Measurements from ENCODE around the gene ARHGAP1. TPM values are rescaled to one million over a fixed set of nuclear protein-coding genes. Genes with fewer than 3 reads are reported as not detected.

Gene ARHGAP1
- total and polyA plus RNA-seq, 2 of the 13 experiments (the other 11 are each of a cell fraction or from before 2014, with no cell fraction given): 18.6 to 30.3 TPM

DNA sequence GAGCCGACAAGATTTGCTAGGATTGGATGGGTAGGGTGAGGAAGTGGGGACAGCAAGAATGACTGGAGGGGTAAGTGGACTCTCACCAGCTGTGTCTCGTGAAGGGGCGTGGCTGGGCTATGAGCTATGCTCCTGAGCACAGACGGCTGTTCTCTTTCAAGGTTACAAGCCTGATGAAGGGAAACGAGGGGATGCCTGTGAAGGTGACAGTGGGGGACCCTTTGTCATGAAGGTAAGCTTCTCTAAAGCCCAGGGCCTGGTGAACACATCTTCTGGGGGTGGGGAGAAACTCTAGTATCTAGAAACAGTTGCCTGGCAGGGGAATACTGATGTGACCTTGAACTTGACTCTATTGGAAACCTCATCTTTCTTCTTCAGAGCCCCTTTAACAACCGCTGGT is 38.5 kb upstream of the ARHGAP1 start:
- peaks cover 14% of the 10 kb centered on the region for H3K4me1 ChIP-seq (ENCODE audit: insufficient read depth, low read length)
- peaks cover 24 to 54% of the 10 kb centered on the region in 2 experiments for H3K36me3 ChIP-seq (replicated peaks in 1 of 2; ENCODE audit: control insufficient read depth in 1 of 2, insufficient read depth in 2 of 2, low read length in 2 of 2)
- no peak overlapping the region for H3K9ac ChIP-seq (ENCODE audit: insufficient read depth, low read depth, low read length)
- in situ Hi-C loops (cut with HindIII; ENCODE audit: extremely low pct_ligation_motif_present, low pct_unique_long_range_greater_than_20kb): no loop called here
- no peak overlapping the region for H3K27ac ChIP-seq (ENCODE audit: extremely low read length, insufficient read depth, low read length)
- ChIA-PET CTCF (ENCODE audit: low intra/inter-chr PET ratio, low total read pairs) (no interaction called here), POLR2A (interaction anchor here (1.4 to 8.3 kb wide), 3 partner anchors 10 to 19 kb away, joined by 3 to 58 read pairs (median 3); partner anchors contain the start of gene F2)
- no peaks in the 10 kb centered on the region for H3K9me3 ChIP-seq (ENCODE audit: low read length)
- WGBS (ENCODE audit: low lambda C conversion rate): 84% methylated on average over 6 of the region's 6 CpGs
- intact Hi-C loops (cut with micrococcal nuclease; ENCODE audit: unreplicated experiment): no loop called here
- H3K4me2 ChIP-seq (ENCODE audit: low read depth, low read length): no peak overlapping the region
- H3K4me3 ChIP-seq (replicated peaks in 1 of 3; ENCODE audit: insufficient read depth in 1 of 3, low read depth in 2 of 3, low read length in 3 of 3): no peak overlapping the region
- H3K79me2 ChIP-seq (ENCODE audit: insufficient read depth, low read length): peaks cover 8% of the 10 kb centered on the region
- peaks cover 37% of the 10 kb centered on the region for H4K20me1 ChIP-seq (ENCODE audit: insufficient read depth, low read length)
- BruUV-seq (replicated peaks): no TSS peak
- ATAC-seq (peak; percentile 9), DNase-seq (ENCODE audit: low spot score) (no peak), FAIRE-seq (no peak)
- no peaks in the 10 kb centered on the region for H3K27me3 ChIP-seq (ENCODE audit: control insufficient read depth in 1 of 2, insufficient read depth in 2 of 2, low read length in 2 of 2)
- H2AFZ ChIP-seq (ENCODE audit: low read length): no peak overlapping the region
- TF ChIP-seq POLR2A (IDR thresholded peaks at IDR 0.05; ENCODE audit: insufficient read depth in 1 of 2, low read depth in 2 of 2, low read length in 2 of 2) (peak in 1 of 2 experiments; percentile 50; a peak in 2 of 4 replicates), POLR2AphosphoS5 (IDR thresholded peaks at IDR 0.05; ENCODE audit: low read depth, low read length) (peak; percentile 25; the same call in 1 of the 2 replicates)
- TF ChIP-seq, protein P1, sequence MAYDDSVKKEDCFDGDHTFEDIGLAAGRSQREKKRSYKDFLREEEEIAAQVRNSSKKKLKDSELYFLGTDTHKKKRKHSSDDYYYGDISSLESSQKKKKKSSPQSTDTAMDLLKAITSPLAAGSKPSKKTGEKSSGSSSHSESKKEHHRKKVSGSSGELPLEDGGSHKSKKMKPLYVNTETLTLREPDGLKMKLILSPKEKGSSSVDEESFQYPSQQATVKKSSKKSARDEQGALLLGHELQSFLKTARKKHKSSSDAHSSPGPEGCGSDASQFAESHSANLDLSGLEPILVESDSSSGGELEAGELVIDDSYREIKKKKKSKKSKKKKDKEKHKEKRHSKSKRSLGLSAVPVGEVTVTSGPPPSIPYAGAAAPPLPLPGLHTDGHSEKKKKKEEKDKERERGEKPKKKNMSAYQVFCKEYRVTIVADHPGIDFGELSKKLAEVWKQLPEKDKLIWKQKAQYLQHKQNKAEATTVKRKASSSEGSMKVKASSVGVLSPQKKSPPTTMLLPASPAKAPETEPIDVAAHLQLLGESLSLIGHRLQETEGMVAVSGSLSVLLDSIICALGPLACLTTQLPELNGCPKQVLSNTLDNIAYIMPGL (CRISPR knock-in tag; IDR thresholded peaks at IDR 0.05; ENCODE audit: borderline replicate concordance in 1 of 2, low read depth in 1 of 2): no peak

GRCh38 chr11:46737699-46738098 is 37.3 kb upstream of the ARHGAP1 start:
- intact Hi-C loops (cut with micrococcal nuclease; ENCODE audit: unreplicated experiment): no loop called here
- TF ChIP-seq, protein P2, sequence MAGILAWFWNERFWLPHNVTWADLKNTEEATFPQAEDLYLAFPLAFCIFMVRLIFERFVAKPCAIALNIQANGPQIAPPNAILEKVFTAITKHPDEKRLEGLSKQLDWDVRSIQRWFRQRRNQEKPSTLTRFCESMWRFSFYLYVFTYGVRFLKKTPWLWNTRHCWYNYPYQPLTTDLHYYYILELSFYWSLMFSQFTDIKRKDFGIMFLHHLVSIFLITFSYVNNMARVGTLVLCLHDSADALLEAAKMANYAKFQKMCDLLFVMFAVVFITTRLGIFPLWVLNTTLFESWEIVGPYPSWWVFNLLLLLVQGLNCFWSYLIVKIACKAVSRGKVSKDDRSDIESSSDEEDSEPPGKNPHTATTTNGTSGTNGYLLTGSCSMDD (CRISPR knock-in tag; IDR thresholded peaks at IDR 0.05): no peak
- TF ChIP-seq RARG (CRISPR knock-in tag; IDR thresholded peaks at IDR 0.05; ENCODE audit: low read depth) (no peak), MAX (IDR thresholded peaks at IDR 0.05) (no peak), ZNF484 (CRISPR knock-in tag; IDR thresholded peaks at IDR 0.05; ENCODE audit: borderline replicate concordance, low read depth) (no peak), ZFP90 (CRISPR knock-in tag; IDR thresholded peaks at IDR 0.05; ENCODE audit: borderline replicate concordance) (0 out of 2 replicates have a peak, but pooled peaks have one; percentile 26), PLSCR1 (CRISPR knock-in tag; IDR thresholded peaks at IDR 0.05; ENCODE audit: borderline replicate concordance) (no peak), ZNF362 (CRISPR knock-in tag; IDR thresholded peaks at IDR 0.05; ENCODE audit: borderline replicate concordance) (0 out of 2 replicates have a peak, but pooled peaks have one; percentile 23), POLR2G (IDR thresholded peaks at IDR 0.05; ENCODE audit: low read depth, low read length) (0 out of 2 replicates have a peak, but pooled peaks have one; percentile 33), RARA (CRISPR knock-in tag; IDR thresholded peaks at IDR 0.05) (no peak), ZNF121 (CRISPR knock-in tag; IDR thresholded peaks at IDR 0.05) (peak; percentile 90)

More at GRCh38 chr11:46737699-46738098, 37.3 kb upstream of the ARHGAP1 start:
- in situ Hi-C loops (cut with HindIII; ENCODE audit: extremely low pct_ligation_motif_present, low pct_unique_long_range_greater_than_20kb): no loop called here
- no peak overlapping the region for H3K4me3 ChIP-seq (replicated peaks in 1 of 3; ENCODE audit: insufficient read depth in 1 of 3, low read depth in 2 of 3, low read length in 3 of 3)
- no peaks in the 10 kb centered on the region for H3K9me3 ChIP-seq (ENCODE audit: low read length)
- ChIA-PET CTCF (ENCODE audit: low intra/inter-chr PET ratio, low total read pairs) (no interaction called here), POLR2A (interaction anchor here (0.7 to 8.3 kb wide), 4 partner anchors 10 to 62 kb away, joined by 3 to 58 read pairs (median 4); partner anchors contain the start of gene F2)
- no peak overlapping the region for H3K4me2 ChIP-seq (ENCODE audit: low read depth, low read length)
- no TSS peak for BruUV-seq (replicated peaks)
- DNase-seq (ENCODE audit: low spot score) (no peak), FAIRE-seq (no peak), ATAC-seq (no peak)
- H4K20me1 ChIP-seq (ENCODE audit: insufficient read depth, low read length): peaks cover 37% of the 10 kb centered on the region
- H3K79me2 ChIP-seq (ENCODE audit: insufficient read depth, low read length): peaks cover 11% of the 10 kb centered on the region
- no peak overlapping the region for H3K27ac ChIP-seq (ENCODE audit: extremely low read length, insufficient read depth, low read length)
- peaks cover 14% of the 10 kb centered on the region for H3K4me1 ChIP-seq (ENCODE audit: insufficient read depth, low read length)
- peaks cover 23 to 56% of the 10 kb centered on the region in 2 experiments for H3K36me3 ChIP-seq (replicated peaks in 1 of 2; ENCODE audit: control insufficient read depth in 1 of 2, insufficient read depth in 2 of 2, low read length in 2 of 2)
- no peak overlapping the region for H3K9ac ChIP-seq (ENCODE audit: insufficient read depth, low read depth, low read length)
- H2AFZ ChIP-seq (ENCODE audit: low read length): no peak overlapping the region
- H3K27me3 ChIP-seq (ENCODE audit: control insufficient read depth in 1 of 2, insufficient read depth in 2 of 2, low read length in 2 of 2): no peaks in the 10 kb centered on the region
- 98% methylated on average over 11 of the region's 11 CpGs for WGBS (ENCODE audit: low lambda C conversion rate)

Data from HepG2 (cell line).